GM19351 (cell line): ENCODE measurements around the gene MTHFD2.
A peak's percentile ranks its signal among the peaks of the same experiment; 100 is the strongest.

Experiments used
- ATAC-seq: cut with Tn5 transposase; IDR thresholded peaks from one replicate; pipeline ENCODE4 v1.9.1; 2021; ENCODE audit warnings: mild to moderate bottlenecking, moderate library complexity; ENCODE audit not compliant: unreplicated experiment

Gene MTHFD2

DNA sequence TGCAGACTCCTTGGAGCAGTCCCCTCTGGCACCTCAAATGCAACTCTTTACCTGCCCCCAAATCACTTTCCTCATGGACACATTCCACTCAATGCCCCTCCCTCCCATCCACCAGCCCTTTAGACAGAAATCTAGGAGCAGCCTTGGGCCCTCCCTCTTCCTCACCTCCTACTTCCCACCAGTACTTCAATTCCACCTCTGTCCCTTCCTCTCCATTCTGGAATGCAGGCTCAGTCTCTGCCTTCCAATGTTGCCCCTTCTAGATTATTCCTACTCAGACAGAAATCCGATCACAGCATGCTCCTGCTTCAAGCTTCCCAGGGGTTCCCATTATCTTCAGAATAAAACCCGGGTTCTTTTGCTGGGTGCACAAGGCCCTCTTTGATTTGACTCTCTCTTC is 62.1 kb downstream of the MTHFD2 start:
- no peak for ATAC-seq

- no peak for ATAC-seq
Measured at GRCh38 chr2:74261204-74261864, 62.9 kb downstream of the MTHFD2 start.

- no peak for ATAC-seq
Measured at GRCh38 chr2:74262681-74263080, 64.3 kb downstream of the MTHFD2 start.

GRCh38 chr2:74264281-74264680 is 65.9 kb downstream of the MTHFD2 start:
- ATAC-seq: no peak

DNA sequence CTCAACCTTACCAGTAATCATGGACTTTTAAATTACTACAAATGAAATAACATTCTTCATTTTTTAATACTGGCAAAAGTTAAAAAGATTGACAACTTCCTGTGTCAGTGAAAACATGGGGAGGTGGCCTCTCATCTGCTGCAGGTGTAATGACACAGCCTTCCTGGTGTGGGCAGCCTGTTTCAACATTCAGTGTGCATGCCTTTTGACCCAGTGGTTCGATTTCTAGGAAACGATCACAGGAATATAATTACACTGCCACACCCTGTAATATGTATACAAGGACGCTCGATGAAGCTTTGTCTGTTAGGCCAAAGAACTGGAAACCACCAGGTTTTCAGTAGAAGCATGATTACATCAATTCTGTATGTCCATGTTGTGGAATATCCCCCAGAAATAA is 68.7 kb downstream of the MTHFD2 start:
- ATAC-seq: peak; percentile 64
